Breast epithelium (tissue), 3 donors: ENCODE data around the gene STOX2.

Experiments
- CTCF ChIP-seq, 3 donors: fragments of 450-650 bp; IDR thresholded peaks; one replicate each; pipeline ENCODE4 v1.5.1; 2016 to 2017; ENCODE audit warnings: antibody characterized with exemption in 3 of 3, mild to moderate bottlenecking in 3 of 3, moderate library complexity in 3 of 3
- POLR2A ChIP-seq: fragments of 450-650 bp; IDR thresholded peaks from one replicate; pipeline ENCODE4 v1.6.1; 2016; ENCODE audit warnings: antibody characterized with exemption, mild to moderate bottlenecking, moderate library complexity
- POLR2AphosphoS5 ChIP-seq, 3 donors: sonication (generic); formaldehyde crosslinking; IDR thresholded peaks; one replicate each; pipeline ENCODE4 v1.6.1; 2017; ENCODE audit warnings: antibody characterized with exemption in 3 of 3

GRCh38 chr4:183861426-183861825, 43.7 kb upstream of the STOX2 start:
- TF ChIP-seq CTCF (IDR thresholded peaks at IDR 0.05) (no peak), POLR2AphosphoS5 (IDR thresholded peaks at IDR 0.05) (no peak), POLR2A (no peak)
